Suprapubic skin (tissue), 4 donors: Measurements from ENCODE around the gene RHCG. TPM values are rescaled to one million over a fixed set of nuclear protein-coding genes. Genes with fewer than 3 reads are reported as not detected.

Experiments
- DNase-seq, 2 donors: peaks; one replicate each; pipeline ENCODE4 v3.0.0-alpha.2; 2019; ENCODE audit warnings: low spot score in 2 of 2
- H3K27ac ChIP-seq: fragments of 200-600 bp; sonication (generic); one replicate; pipeline ENCODE4 v1.5.1; 2019
- H3K27me3 ChIP-seq: fragments of 200-600 bp; sonication (generic); one replicate; pipeline ENCODE4 v1.5.1; 2019
- H3K36me3 ChIP-seq: fragments of 200-600 bp; sonication (generic); one replicate; pipeline ENCODE4 v1.5.1; 2019
- H3K4me1 ChIP-seq: fragments of 200-600 bp; sonication (generic); one replicate; pipeline ENCODE4 v1.5.1; 2019
- H3K4me3 ChIP-seq: fragments of 200-600 bp; sonication (generic); one replicate; pipeline ENCODE4 v1.5.1; 2019; ENCODE audit warnings: mild to moderate bottlenecking
- H3K9me3 ChIP-seq: fragments of 200-600 bp; sonication (generic); one replicate; pipeline ENCODE4 v1.5.1; 2019
- CTCF ChIP-seq, 2 donors: fragments of 200-600 bp in 1 of 2; fragments of 450-650 bp in 1 of 2; sonication (generic) in 1 of 2; IDR thresholded peaks; one replicate each; pipeline ENCODE4 v1.5.1; 2016 to 2019; ENCODE audit warnings: antibody characterized with exemption in 2 of 2, mild to moderate bottlenecking in 1 of 2, moderate library complexity in 1 of 2
- EP300 ChIP-seq: sonication (generic); formaldehyde crosslinking; IDR thresholded peaks from one replicate; pipeline ENCODE4 v1.6.1; 2017; ENCODE audit warnings: antibody characterized with exemption
- POLR2A ChIP-seq, 2 donors: fragments of 450-650 bp; IDR thresholded peaks; one replicate each; pipeline ENCODE4 v1.6.1; 2017; ENCODE audit warnings: antibody characterized with exemption in 2 of 2, mild to moderate bottlenecking in 2 of 2, moderate library complexity in 2 of 2
- POLR2AphosphoS5 ChIP-seq, 3 donors: sonication (generic); formaldehyde crosslinking; IDR thresholded peaks; one replicate each; pipeline ENCODE4 v1.6.1; 2017; ENCODE audit warnings: antibody characterized with exemption in 3 of 3
- WGBS: methylation state at CpG from one replicate; pipeline ENCODE4 v1.1.5; 2018; 5-methylcytosine and 5-hydroxymethylcytosine counted together
- total RNA-seq, 4 donors: library from RNA; depleted of rRNA; stranded (reverse); fragments of >200 nt; gene quantifications; one replicate each; pipeline ENCODE4 v1.1.0, GENCODE V29; 2016

The RHCG gene
- total RNA-seq, 4 donors from 2014 or later, result 18.6 to 24.2 (median 20.8) TPM

- TF ChIP-seq POLR2A (IDR thresholded peaks at IDR 0.05) (no peak), CTCF (IDR thresholded peaks at IDR 0.05) (no peak), EP300 (no peak), POLR2AphosphoS5 (IDR thresholded peaks at IDR 0.05) (no peak)
- DNase-seq, result no peak
- Histone ChIP-seq H3K36me3 (no peaks in the 10 kb centered on the region), H3K27me3 (no peaks in the 10 kb centered on the region), H3K4me1 (peaks cover 4% of the 10 kb centered on the region), H3K27ac (no peak overlapping the region), H3K4me3 (no peak overlapping the region), H3K9me3 (no peaks in the 10 kb centered on the region)
- WGBS, result 84% methylated on average over 7 of the region's 7 CpGs
These were observed 17.8 kb upstream of the RHCG start for GRCh38 chr15:89514186-89514585.

- peak in 1 of 2 donors; percentile 37 for DNase-seq
- no peak for TF ChIP-seq EP300
- TF ChIP-seq CTCF (IDR thresholded peaks at IDR 0.05), result no peak
- no peak for TF ChIP-seq POLR2AphosphoS5 (IDR thresholded peaks at IDR 0.05)
- TF ChIP-seq POLR2A (IDR thresholded peaks at IDR 0.05), result no peak
- Histone ChIP-seq H3K9me3 (no peaks in the 10 kb centered on the region), H3K36me3 (no peaks in the 10 kb centered on the region), H3K4me3 (no peak overlapping the region), H3K27ac (no peak overlapping the region), H3K4me1 (peaks cover 4% of the 10 kb centered on the region), H3K27me3 (no peaks in the 10 kb centered on the region)
- WGBS, result 52% methylated on average over 3 of the region's 3 CpGs
These were observed 16.9 kb upstream of the RHCG start for GRCh38 chr15:89513284-89513683.

GRCh38 chr15:89512631-89513030 lies 16.2 kb upstream of the RHCG start:
- 75% methylated on average over 4 of the region's 4 CpGs for WGBS
- H3K27ac ChIP-seq, result no peak overlapping the region
- peak in 1 of 2 donors; percentile 21 for DNase-seq

GRCh38 chr15:89506026-89506686 lies 9.8 kb upstream of the RHCG start:
- Histone ChIP-seq H3K4me1 (peaks cover 6% of the 10 kb centered on the region), H3K27me3 (peaks cover 1% of the 10 kb centered on the region), H3K4me3 (no peak overlapping the region), H3K36me3 (no peaks in the 10 kb centered on the region), H3K27ac (no peak overlapping the region), H3K9me3 (no peaks in the 10 kb centered on the region)
- no peak for TF ChIP-seq POLR2AphosphoS5 (IDR thresholded peaks at IDR 0.05)
- TF ChIP-seq EP300, result no peak
- TF ChIP-seq CTCF (IDR thresholded peaks at IDR 0.05), result no peak
- TF ChIP-seq POLR2A (IDR thresholded peaks at IDR 0.05), result no peak
- peak in 1 of 2 donors; percentile 47 for DNase-seq
- WGBS, result 92% methylated on average over 4 of the region's 4 CpGs

More at GRCh38 chr15:89512631-89513030, 16.2 kb upstream of the RHCG start:
- Histone ChIP-seq H3K4me3 (no peak overlapping the region), H3K9me3 (no peaks in the 10 kb centered on the region), H3K4me1 (peaks cover 4% of the 10 kb centered on the region), H3K27me3 (no peaks in the 10 kb centered on the region), H3K36me3 (no peaks in the 10 kb centered on the region)
- TF ChIP-seq POLR2A (IDR thresholded peaks at IDR 0.05) (no peak), EP300 (no peak), POLR2AphosphoS5 (IDR thresholded peaks at IDR 0.05) (no peak), CTCF (IDR thresholded peaks at IDR 0.05) (no peak)

GRCh38 chr15:89504166-89504565 lies 7.8 kb upstream of the RHCG start:
- no peaks in the 10 kb centered on the region for H3K9me3 ChIP-seq
- peaks cover 6% of the 10 kb centered on the region for H3K4me1 ChIP-seq
- no peak overlapping the region for H3K4me3 ChIP-seq
- no peak overlapping the region for H3K27ac ChIP-seq
- peak in 1 of 2 donors; percentile 32 for DNase-seq
- TF ChIP-seq EP300, result no peak
- TF ChIP-seq POLR2AphosphoS5 (IDR thresholded peaks at IDR 0.05), result no peak
- TF ChIP-seq POLR2A (IDR thresholded peaks at IDR 0.05), result no peak
- TF ChIP-seq CTCF (IDR thresholded peaks at IDR 0.05), result no peak
- no peaks in the 10 kb centered on the region for H3K36me3 ChIP-seq
- WGBS, result 61% methylated on average over 4 of the region's 4 CpGs
- peaks cover 20% of the 10 kb centered on the region for H3K27me3 ChIP-seq
